GM12878 (cell line): ENCODE results near the gene IRF6. TPM values are rescaled to one million over a fixed set of nuclear protein-coding genes. Genes with fewer than 3 reads are reported as not detected.

Experiments used
- ATAC-seq: fragments of 200-7000 bp; cut with Tn5 transposase; 3 replicates; pipeline ENCODE4 v1.9.1; 2020; ENCODE audit warnings: mild to moderate bottlenecking, moderate library complexity
- BruUV-seq: library from RNA; stranded (reverse); fragments of 400-500 nt; replicated peaks from 2 replicates; lab custom pipeline; 2021; lab: Mats Ljungman, UMichigan
- CTCF ChIA-PET: fragments of 300-600 bp; sonication (Branson Sonifier 250); formaldehyde crosslinking; extraction: SDS; loops from one replicate; lab custom pipeline; 2021; ENCODE audit warnings: inconsistent platforms; lab: Yijun Ruan, JAX
- POLR2A ChIA-PET: fragments of 350-600 bp; formaldehyde crosslinking; extraction: SDS; loops from one replicate; lab custom pipeline; 2021; ENCODE audit warnings: inconsistent platforms; lab: Charles Lee
- RAD21 ChIA-PET: fragments of 300-600 bp; sonication (Branson Sonifier 250); formaldehyde crosslinking; loops from one replicate; lab custom pipeline; 2023; ENCODE audit warnings: antibody characterized with exemption; ENCODE audit not compliant: unreplicated experiment; lab: Charles Lee
- SMC1A ChIA-PET: fragments of 300-600 bp; sonication (Branson Sonifier 250); formaldehyde crosslinking; loops from one replicate; lab custom pipeline; 2023; ENCODE audit not compliant: unreplicated experiment, uncharacterized antibody; lab: Charles Lee
- DNase-seq: peaks from one replicate; pipeline ENCODE4 v3.0.0-alpha.2; 2011; ENCODE audit warnings: low read depth, low spot score
- FAIRE-seq: peaks from 3 replicates; lab custom pipeline; 2011; peaks lifted over from hg19 to GRCh38; lab: Jason Lieb, UNC
- H2AFZ ChIP-seq: 2 replicates; pipeline ENCODE4 v1.6.0; 2011; ENCODE audit warnings: low read depth, low read length, control low read depth; ENCODE audit not compliant: control insufficient read depth
- H3K27ac ChIP-seq: 2 replicates; pipeline ENCODE4 v1.5.1; 2011; ENCODE audit warnings: control low read depth; ENCODE audit not compliant: control insufficient read depth, insufficient read depth
- H3K27me3 ChIP-seq, 2 experiments: replicated peaks in 1 of 2; 2 replicates each; pipeline versions ENCODE4 v1.6.0 to v1.6.1; 2011; ENCODE audit warnings: low read length in 1 of 2; ENCODE audit not compliant: control insufficient read depth in 2 of 2, insufficient read depth in 2 of 2
- H3K36me3 ChIP-seq, 2 experiments: 2 replicates each; pipeline ENCODE4 v1.5.1; 2011; ENCODE audit warnings: low read length in 1 of 2; ENCODE audit not compliant: control insufficient read depth in 2 of 2, insufficient read depth in 2 of 2
- H3K4me1 ChIP-seq: 2 replicates; pipeline ENCODE4 v1.6.1; 2011; ENCODE audit warnings: mild to moderate bottlenecking, low read length, moderate library complexity, mixed read lengths; ENCODE audit not compliant: control insufficient read depth, insufficient read depth
- H3K4me2 ChIP-seq: 2 replicates; pipeline ENCODE4 v1.6.0; 2011; ENCODE audit warnings: control low read depth; ENCODE audit not compliant: control insufficient read depth, insufficient read depth
- H3K4me3 ChIP-seq: fragments of 200-600 bp; sonication (generic); 2 replicates; pipeline ENCODE4 v1.5.1; 2016
- H3K79me2 ChIP-seq: 2 replicates; pipeline ENCODE4 v1.6.0; 2011; ENCODE audit warnings: low read length; ENCODE audit not compliant: control insufficient read depth, insufficient read depth
- H3K9ac ChIP-seq: 2 replicates; pipeline ENCODE4 v1.8.0; 2011; ENCODE audit warnings: low read length, control low read depth, mixed read lengths; ENCODE audit not compliant: control insufficient read depth, insufficient read depth
- H3K9me3 ChIP-seq: replicated peaks from 3 replicates; pipeline ENCODE4 v1.5.1; 2011; ENCODE audit warnings: mild to moderate bottlenecking, low read length; ENCODE audit not compliant: control insufficient read depth, insufficient read depth
- H4K20me1 ChIP-seq: 2 replicates; pipeline ENCODE4 v1.6.0; 2011; ENCODE audit not compliant: control insufficient read depth, insufficient read depth
- CBFB ChIP-seq: IDR thresholded peaks from 2 replicates; pipeline ENCODE4 v1.6.1; 2016; ENCODE audit warnings: antibody characterized with exemption, low read depth
- CHD2 ChIP-seq: IDR thresholded peaks from 2 replicates; pipeline ENCODE4 v1.6.1; 2011; ENCODE audit warnings: low read depth, low read length, improper control_type of control experiment, borderline replicate concordance
- EGR1 ChIP-seq, 2 experiments: IDR thresholded peaks; 1 replicate in 1 of 2; 2 replicates in 1 of 2; pipeline ENCODE4 v1.6.1; 2011 to 2012; ENCODE audit warnings: low read depth in 2 of 2, low read length in 2 of 2, borderline replicate concordance in 1 of 2, mild to moderate bottlenecking in 1 of 2, moderate library complexity in 1 of 2
- EP300 ChIP-seq, 2 experiments: fragments of 150-350 bp in 1 of 2; IDR thresholded peaks; 2 replicates each; pipeline ENCODE4 v1.6.1; 2011 to 2012; ENCODE audit warnings: low read depth in 2 of 2, low read length in 2 of 2, borderline replicate concordance in 1 of 2, improper control_type of control experiment in 1 of 2, inconsistent platforms in 1 of 2; ENCODE audit not compliant: control insufficient read depth in 1 of 2
- FOS ChIP-seq: IDR thresholded peaks from 3 replicates; pipeline ENCODE4 v1.6.1; 2011; ENCODE audit warnings: borderline replicate concordance; ENCODE audit not compliant: insufficient read length; ENCODE audit errors: extremely low read depth
- HDAC6 ChIP-seq: fragments of 200-600 bp; sonication (generic); IDR thresholded peaks from one replicate; pipeline ENCODE4 v1.8.0; 2017; ENCODE audit warnings: antibody characterized with exemption; ENCODE audit not compliant: unreplicated experiment
- JUNB ChIP-seq: IDR thresholded peaks from 2 replicates; pipeline ENCODE4 v1.6.1; 2016; ENCODE audit warnings: antibody characterized with exemption, mild to moderate bottlenecking
- KDM1A ChIP-seq: fragments of 200-600 bp; sonication (generic); IDR thresholded peaks from 2 replicates; pipeline ENCODE4 v1.6.1; 2016; ENCODE audit warnings: borderline replicate concordance
- MEF2A ChIP-seq: IDR thresholded peaks from 2 replicates; pipeline ENCODE4 v1.6.1; 2011; ENCODE audit warnings: low read depth, mild to moderate bottlenecking, low read length, moderate library complexity; ENCODE audit not compliant: insufficient read depth
- MEF2B ChIP-seq: fragments of 450-650 bp; IDR thresholded peaks from 2 replicates; pipeline ENCODE4 v1.6.1; 2018; ENCODE audit warnings: mild to moderate bottlenecking, moderate library complexity; ENCODE audit not compliant: partially characterized antibody, poor library complexity, severe bottlenecking
- PAX8 ChIP-seq: fragments of 450-650 bp; IDR thresholded peaks from 2 replicates; pipeline ENCODE4 v1.6.1; 2017; ENCODE audit warnings: mild to moderate bottlenecking, moderate library complexity
- SIX5 ChIP-seq: IDR thresholded peaks from 2 replicates; pipeline ENCODE4 v1.6.1; 2011; ENCODE audit warnings: mild to moderate bottlenecking, low read depth, low read length, moderate library complexity; ENCODE audit not compliant: severe bottlenecking
- SREBF1 ChIP-seq: IDR thresholded peaks from 2 replicates; pipeline ENCODE4 v1.6.1; 2012; ENCODE audit warnings: mild to moderate bottlenecking, low read length
- STAT3 ChIP-seq: IDR thresholded peaks from 2 replicates; pipeline ENCODE4 v1.6.1; 2011; ENCODE audit warnings: low read depth, low read length, improper control_type of control experiment
- YY1 ChIP-seq: IDR thresholded peaks from 2 replicates; pipeline ENCODE4 v1.6.1; 2011; ENCODE audit warnings: low read depth, mild to moderate bottlenecking, low read length
- ZZZ3 ChIP-seq: IDR thresholded peaks from 2 replicates; pipeline ENCODE4 v1.6.1; 2011; ENCODE audit warnings: low read depth; ENCODE audit not compliant: control insufficient read depth, insufficient read length
- WGBS: methylation state at CpG from one replicate; pipeline ENCODE4 v1.1.6; 2016; ENCODE audit warnings: low lambda C conversion rate; ENCODE audit not compliant: insufficient replicate concordance, insufficient coverage; ENCODE audit errors: missing lambda C conversion rate; 5-methylcytosine and 5-hydroxymethylcytosine counted together
- in situ Hi-C: fragments of 300-500 bp; cut with MboI; formaldehyde crosslinking; loops from 9 replicates; pipeline ENCODE4 v1.14.3; 2018; ENCODE audit warnings: mixed read lengths
- intact Hi-C: fragments of 100-400 bp; cut with micrococcal nuclease; formaldehyde crosslinking; loops from one replicate; pipeline ENCODE4 v1.14.2; 2022; ENCODE audit not compliant: unreplicated experiment
- polyA plus RNA-seq, 11 experiments: library from polyadenylated mRNA; depleted of rRNA in 4 of 11; unstranded in 6 of 11; stranded (reverse) in 5 of 11; fragments of >200 nt; fragmentation: Nextera tagmentation in 4 of 11; fragmentation: Illumina TruSeq in 1 of 11; extraction: Ambion mirVana in 4 of 11; extraction: Trizol in 1 of 11; gene quantifications; 1 replicate in 1 of 11; 2 replicates in 10 of 11; pipeline versions ENCODE4 v1.2.1 to v1.2.3, GENCODE V29; 2011 to 2016; ENCODE audit warnings: inconsistent platforms in 2 of 11, missing spikeins in 2 of 11, low read depth in 1 of 11
- total RNA-seq, 4 experiments: library from RNA; depleted of rRNA in 3 of 4; stranded (reverse); fragments of >200 nt in 3 of 4; fragmentation: Illumina TruSeq in 1 of 4; extraction: Trizol in 1 of 4; gene quantifications; 2 replicates each; pipeline versions ENCODE4 v1.2.1 to v1.2.3, GENCODE V29; 2013 to 2021
- TF ChIP-seq, protein P1 (sequence below): fragments of 150-350 bp; IDR thresholded peaks from 2 replicates; pipeline ENCODE4 v1.6.1; 2014; ENCODE audit warnings: mild to moderate bottlenecking, low read depth, low read length
- TF ChIP-seq, protein P2 (sequence below): fragments of 450-650 bp; IDR thresholded peaks from 2 replicates; pipeline ENCODE4 v1.6.1; 2016; ENCODE audit warnings: mild to moderate bottlenecking
- TF ChIP-seq, protein P3 (sequence below): IDR thresholded peaks from 2 replicates; pipeline ENCODE4 v1.6.1; 2012; ENCODE audit warnings: low read depth, low read length, improper control_type of control experiment

IRF6 gene
- total and polyA plus RNA-seq, 10 of the 15 experiments (the other 5 are each of a cell fraction or from before 2014, with no cell fraction given), result 0.04 to 0.50 (median 0.09) TPM; not detected in 1

DNA sequence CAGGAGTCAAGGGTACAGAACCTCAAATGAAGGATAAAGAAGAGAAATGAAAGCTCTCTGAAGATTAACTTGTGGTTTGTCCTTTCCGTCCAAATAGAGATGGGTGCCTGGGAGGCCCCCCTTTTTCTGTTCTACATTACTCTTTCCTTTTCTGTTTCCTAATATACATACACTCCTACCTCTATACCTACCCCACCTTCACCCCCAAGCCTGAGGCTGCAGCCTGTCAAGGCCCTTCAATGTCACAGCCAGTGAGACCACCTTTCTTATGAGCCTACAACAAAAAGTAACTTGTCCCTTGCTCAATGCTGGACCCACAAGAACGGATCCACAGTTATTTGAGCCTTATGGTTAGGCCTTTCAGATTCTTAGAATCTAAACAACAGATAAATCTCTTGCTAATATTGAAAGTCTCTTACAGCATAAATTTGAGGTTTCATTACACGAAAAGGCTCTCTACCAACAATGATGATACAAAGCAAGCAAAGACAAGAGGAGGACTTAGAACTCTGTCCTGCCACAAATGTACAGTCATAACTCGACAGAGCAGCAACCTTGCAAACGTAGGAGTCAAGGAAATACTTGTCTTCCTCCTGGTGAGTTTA lies 54.2 kb downstream of the IRF6 start:
- Histone ChIP-seq H3K4me2 (peak overlapping the region; percentile 86), H3K9me3 (no peaks in the 10 kb centered on the region), H3K27me3 (no peaks in the 10 kb centered on the region), H3K79me2 (peaks cover 7% of the 10 kb centered on the region), H4K20me1 (no peaks in the 10 kb centered on the region), H3K36me3 (no peaks in the 10 kb centered on the region), H3K9ac (peak overlapping the region; percentile 30; the same call in 1 of the 2 replicates), H2AFZ (peak overlapping the region; percentile 59), H3K27ac (peak overlapping the region; percentile 87), H3K4me3 (0 out of 2 replicates have a peak overlapping the region, but pooled peaks have one; percentile 11), H3K4me1 (peaks cover 58% of the 10 kb centered on the region)
- RAD21 ChIA-PET, result interaction anchor here (0.8 to 12.6 kb wide), 9 partner anchors 16 to 182 kb away, joined by 3 to 188 read pairs (median 5); partner anchors contain the start of gene LAMB3
- in situ Hi-C loops, result no loop called here
- CTCF ChIA-PET, result interaction anchor here (0.6 to 8.8 kb wide), 9 partner anchors 16 to 77 kb away, joined by 3 to 117 read pairs (median 4); partner anchors contain the start of gene G0S2
- peak; percentile 86 for DNase-seq
- intact Hi-C loops, result loop anchor here (1.0 to 10.0 kb wide), 2 partner anchors 17 to 583 kb away; no protein-coding TSS in a partner anchor
- POLR2A ChIA-PET, result interaction anchor here (0.7 to 9.1 kb wide), 4 partner anchors 10 to 23 kb away, joined by 3 to 107 read pairs (median 3); no protein-coding TSS in a partner anchor
- BruUV-seq, result no TSS peak
- SMC1A ChIA-PET, result interaction anchor here (0.8 to 13.9 kb wide), 9 partner anchors 9 to 135 kb away, joined by 3 to 282 read pairs (median 4); no protein-coding TSS in a partner anchor
- peak; percentile 94 for FAIRE-seq
- WGBS, result under 1% methylated on average over 5 of the region's 5 CpGs
- ATAC-seq, result peak; percentile 51
- TF ChIP-seq FOS (no peak), ZZZ3 (no peak), JUNB (peak; percentile 98), SIX5 (peak; percentile 7), CHD2 (0 out of 2 replicates have a peak, but pooled peaks have one; percentile 15), MEF2A (peak; percentile 81), PAX8 (no peak), EP300 (IDR thresholded peaks at IDR 0.05; ENCODE audit: borderline replicate concordance in 1 of 2, control insufficient read depth in 1 of 2, low read depth in 2 of 2, low read length in 2 of 2) (peak; percentile 71 to 86), YY1 (no peak), STAT3 (0 out of 2 replicates have a peak, but pooled peaks have one; percentile 32), SREBF1 (no peak; the same call in 1 of the 2 replicates), HDAC6 (no peak), CBFB (peak; percentile 31; the same call in 1 of the 2 replicates), EGR1 (IDR thresholded peaks at IDR 0.05; ENCODE audit: borderline replicate concordance in 1 of 2, low read depth in 2 of 2, low read length in 2 of 2) (peak in 1 of 2 experiments; percentile 56; a peak in 1 of 3 replicates), MEF2B (peak; percentile 59), KDM1A (no peak)
- TF ChIP-seq, protein P1, sequence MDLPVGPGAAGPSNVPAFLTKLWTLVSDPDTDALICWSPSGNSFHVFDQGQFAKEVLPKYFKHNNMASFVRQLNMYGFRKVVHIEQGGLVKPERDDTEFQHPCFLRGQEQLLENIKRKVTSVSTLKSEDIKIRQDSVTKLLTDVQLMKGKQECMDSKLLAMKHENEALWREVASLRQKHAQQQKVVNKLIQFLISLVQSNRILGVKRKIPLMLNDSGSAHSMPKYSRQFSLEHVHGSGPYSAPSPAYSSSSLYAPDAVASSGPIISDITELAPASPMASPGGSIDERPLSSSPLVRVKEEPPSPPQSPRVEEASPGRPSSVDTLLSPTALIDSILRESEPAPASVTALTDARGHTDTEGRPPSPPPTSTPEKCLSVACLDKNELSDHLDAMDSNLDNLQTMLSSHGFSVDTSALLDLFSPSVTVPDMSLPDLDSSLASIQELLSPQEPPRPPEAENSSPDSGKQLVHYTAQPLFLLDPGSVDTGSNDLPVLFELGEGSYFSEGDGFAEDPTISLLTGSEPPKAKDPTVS, result no peak
- TF ChIP-seq, protein P2, sequence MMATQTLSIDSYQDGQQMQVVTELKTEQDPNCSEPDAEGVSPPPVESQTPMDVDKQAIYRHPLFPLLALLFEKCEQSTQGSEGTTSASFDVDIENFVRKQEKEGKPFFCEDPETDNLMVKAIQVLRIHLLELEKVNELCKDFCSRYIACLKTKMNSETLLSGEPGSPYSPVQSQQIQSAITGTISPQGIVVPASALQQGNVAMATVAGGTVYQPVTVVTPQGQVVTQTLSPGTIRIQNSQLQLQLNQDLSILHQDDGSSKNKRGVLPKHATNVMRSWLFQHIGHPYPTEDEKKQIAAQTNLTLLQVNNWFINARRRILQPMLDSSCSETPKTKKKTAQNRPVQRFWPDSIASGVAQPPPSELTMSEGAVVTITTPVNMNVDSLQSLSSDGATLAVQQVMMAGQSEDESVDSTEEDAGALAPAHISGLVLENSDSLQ, result no peak
- TF ChIP-seq, protein P3, sequence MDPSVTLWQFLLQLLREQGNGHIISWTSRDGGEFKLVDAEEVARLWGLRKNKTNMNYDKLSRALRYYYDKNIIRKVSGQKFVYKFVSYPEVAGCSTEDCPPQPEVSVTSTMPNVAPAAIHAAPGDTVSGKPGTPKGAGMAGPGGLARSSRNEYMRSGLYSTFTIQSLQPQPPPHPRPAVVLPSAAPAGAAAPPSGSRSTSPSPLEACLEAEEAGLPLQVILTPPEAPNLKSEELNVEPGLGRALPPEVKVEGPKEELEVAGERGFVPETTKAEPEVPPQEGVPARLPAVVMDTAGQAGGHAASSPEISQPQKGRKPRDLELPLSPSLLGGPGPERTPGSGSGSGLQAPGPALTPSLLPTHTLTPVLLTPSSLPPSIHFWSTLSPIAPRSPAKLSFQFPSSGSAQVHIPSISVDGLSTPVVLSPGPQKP, result no peak
